K562 (cell line): ENCODE results near the gene PDK1. TPM values are rescaled to one million over a fixed set of nuclear protein-coding genes. Genes with fewer than 3 reads are reported as not detected.

Source experiments
- AFF1 ChIP-seq, 2 experiments: fragments of 450-650 bp; IDR thresholded peaks; 2 replicates each; pipeline ENCODE4 v1.6.1; 2018; ENCODE audit warnings: mild to moderate bottlenecking in 2 of 2, low read depth in 1 of 2; ENCODE audit not compliant: partially characterized antibody in 2 of 2
- EP400 ChIP-seq: fragments of 450-650 bp; IDR thresholded peaks from 2 replicates; pipeline ENCODE4 v1.6.1; 2017; ENCODE audit warnings: antibody characterized with exemption, mild to moderate bottlenecking, moderate library complexity
- ETS2 ChIP-seq: IDR thresholded peaks from 2 replicates; pipeline ENCODE4 v1.6.1; 2016; ENCODE audit warnings: borderline replicate concordance, missing genetic modification characterization, mild to moderate bottlenecking, moderate library complexity, missing compliant biosample characterization; ENCODE audit not compliant: poor library complexity, severe bottlenecking
- FOS ChIP-seq: IDR thresholded peaks from 3 replicates; pipeline ENCODE4 v1.6.1; 2011; ENCODE audit not compliant: insufficient read length; ENCODE audit errors: extremely low read depth
- HMG20A ChIP-seq: fragments of 450-650 bp; formaldehyde crosslinking; conservative IDR thresholded peaks from 2 replicates; pipeline ENCODE4 v1.4.0; 2020; ENCODE audit warnings: mild to moderate bottlenecking, mixed read lengths
- HNRNPK ChIP-seq: fragments of 200-400 bp; formaldehyde crosslinking; IDR thresholded peaks from one replicate; pipeline ENCODE4 v1.6.1; 2018; ENCODE audit warnings: mild to moderate bottlenecking, low read depth, low read length; ENCODE audit not compliant: poor library complexity, severe bottlenecking
- KLF10 ChIP-seq: fragments of 250-450 bp; sonication (Bioruptor Pico); IDR thresholded peaks from 2 replicates; pipeline ENCODE4 v1.6.1; 2021; ENCODE audit warnings: matching md5 sums
- MNT ChIP-seq, 2 experiments: fragments of 450-650 bp; conservative IDR thresholded peaks; 2 replicates each; pipeline ENCODE4 v1.6.1; 2017; ENCODE audit warnings: mild to moderate bottlenecking in 2 of 2, moderate library complexity in 2 of 2
- MTA1 ChIP-seq: fragments of 450-650 bp; IDR thresholded peaks from 2 replicates; pipeline ENCODE4 v1.6.1; 2017; ENCODE audit warnings: borderline replicate concordance
- MTA2 ChIP-seq: fragments of 450-650 bp; IDR thresholded peaks from 2 replicates; pipeline ENCODE4 v1.6.1; 2016; ENCODE audit warnings: low read depth
- PRDM10 ChIP-seq: fragments of 450-650 bp; IDR thresholded peaks from 2 replicates; pipeline ENCODE4 v1.6.1; 2018; ENCODE audit not compliant: partially characterized antibody
- SMARCA4 ChIP-seq: fragments of 450-650 bp; IDR thresholded peaks from 2 replicates; pipeline ENCODE4 v1.6.1; 2016
- SMARCA5 ChIP-seq: fragments of 450-650 bp; IDR thresholded peaks from 2 replicates; pipeline ENCODE4 v1.6.1; 2016
- TCF7L2 ChIP-seq: fragments of 150-350 bp; IDR thresholded peaks from 2 replicates; pipeline ENCODE4 v1.6.1; 2016; ENCODE audit warnings: low read depth, mild to moderate bottlenecking, low read length, moderate library complexity
- ZBTB5 ChIP-seq: fragments of 450-650 bp; IDR thresholded peaks from 2 replicates; pipeline ENCODE4 v1.6.1; 2017; ENCODE audit warnings: antibody characterized with exemption
- polyA plus RNA-seq, 8 experiments: library from polyadenylated mRNA; depleted of rRNA in 4 of 8; stranded (reverse) in 5 of 8; unstranded in 3 of 8; fragments of >200 nt; fragmentation: Nextera tagmentation in 2 of 8; fragmentation: Illumina TruSeq in 1 of 8; extraction: Ambion mirVana in 2 of 8; extraction: Trizol in 1 of 8; gene quantifications; 2 replicates each; pipeline versions ENCODE4 v1.2.1 to v1.2.3, GENCODE V29; 2011 to 2014; ENCODE audit warnings: inconsistent platforms in 1 of 8, missing spikeins in 1 of 8
- total RNA-seq, 7 experiments: library from RNA; depleted of rRNA in 6 of 7; stranded (reverse); fragments of >200 nt in 6 of 7; fragmentation: Illumina TruSeq in 2 of 7; extraction: Trizol in 2 of 7; gene quantifications; 2 replicates each; pipeline versions ENCODE4 v1.2.1 to v1.2.3, GENCODE V29; 2011 to 2021; ENCODE audit warnings: low replicate concordance in 1 of 7
- TF ChIP-seq, protein P1 (sequence below): fragments of 250-450 bp; sonication (Bioruptor Pico); IDR thresholded peaks from 2 replicates; pipeline ENCODE4 v1.5.0; 2020; ENCODE audit warnings: mild to moderate bottlenecking

The PDK1 gene
- total and polyA plus RNA-seq, 9 of the 15 experiments (the other 6 are each of a cell fraction or from before 2014, with no cell fraction given): 3.5 to 176 (median 13.9) TPM

DNA sequence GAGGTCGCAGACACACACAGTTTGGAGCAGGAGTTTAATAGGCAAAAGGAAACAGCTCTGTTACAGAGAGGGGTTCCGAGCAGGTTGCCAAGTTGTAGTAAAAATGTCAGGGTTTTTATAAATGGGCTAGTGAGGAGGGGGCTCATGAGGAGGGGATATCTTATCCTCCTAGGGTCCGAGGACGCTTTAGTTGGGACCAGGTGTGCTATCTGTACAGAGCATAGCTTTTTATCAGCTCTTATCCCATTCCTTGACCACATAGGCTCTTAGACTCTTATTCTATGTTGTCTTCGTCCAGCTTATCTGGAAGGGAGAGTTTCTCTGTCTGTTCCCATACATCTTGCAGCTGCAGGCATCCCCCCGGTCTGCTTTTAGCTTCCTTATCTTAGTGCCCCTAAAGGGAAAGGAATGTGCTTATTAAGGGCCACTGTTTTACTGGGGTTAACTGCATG, 44.7 kb downstream of the PDK1 start (continued):
- TF ChIP-seq ZBTB5: no peak
- no peak for TF ChIP-seq HNRNPK
- TF ChIP-seq SMARCA5: no peak
- TF ChIP-seq PRDM10: peak; percentile 24
- no peak for TF ChIP-seq KLF10 (CRISPR knock-in tag)
- peak in 1 of 2 experiments; percentile 58 for TF ChIP-seq AFF1 (IDR thresholded peaks at IDR 0.05; ENCODE audit: low read depth in 1 of 2, partially characterized antibody in 2 of 2)
- peak; percentile 78; the same call in 1 of the 2 replicates for TF ChIP-seq MTA1
- TF ChIP-seq FOS: no peak
- TF ChIP-seq EP400: no peak
- no peak for TF ChIP-seq HMG20A (CRISPR knock-in tag)
- peak in 1 of 2 experiments; percentile 39; a peak in 1 of 4 replicates for TF ChIP-seq MNT (conservative IDR thresholded peaks at IDR 0.05)
- no peak for TF ChIP-seq TCF7L2
- TF ChIP-seq ETS2 (tag): no peak
- TF ChIP-seq SMARCA4: peak; percentile 88
- TF ChIP-seq, protein P1, sequence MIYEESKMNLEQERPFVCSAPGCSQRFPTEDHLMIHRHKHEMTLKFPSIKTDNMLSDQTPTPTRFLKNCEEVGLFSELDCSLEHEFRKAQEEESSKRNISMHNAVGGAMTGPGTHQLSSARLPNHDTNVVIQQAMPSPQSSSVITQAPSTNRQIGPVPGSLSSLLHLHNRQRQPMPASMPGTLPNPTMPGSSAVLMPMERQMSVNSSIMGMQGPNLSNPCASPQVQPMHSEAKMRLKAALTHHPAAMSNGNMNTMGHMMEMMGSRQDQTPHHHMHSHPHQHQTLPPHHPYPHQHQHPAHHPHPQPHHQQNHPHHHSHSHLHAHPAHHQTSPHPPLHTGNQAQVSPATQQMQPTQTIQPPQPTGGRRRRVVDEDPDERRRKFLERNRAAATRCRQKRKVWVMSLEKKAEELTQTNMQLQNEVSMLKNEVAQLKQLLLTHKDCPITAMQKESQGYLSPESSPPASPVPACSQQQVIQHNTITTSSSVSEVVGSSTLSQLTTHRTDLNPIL (CRISPR knock-in tag): no peak
- peak; percentile 94 for TF ChIP-seq MTA2
